Measurements from ENCODE around the gene ARHGAP44. TPM values are rescaled to one million over a fixed set of nuclear protein-coding genes. Genes with fewer than 3 reads are reported as not detected.
"Not testable (repeated sequence)": the region's sequence is repeated elsewhere in the genome, so short reads cannot be mapped to it uniquely, and the experiment has no call there.

The ARHGAP44 gene
- total and polyA plus RNA-seq, 7 donors = 0.59 to 3.4 (median 1.7) TPM

DNA sequence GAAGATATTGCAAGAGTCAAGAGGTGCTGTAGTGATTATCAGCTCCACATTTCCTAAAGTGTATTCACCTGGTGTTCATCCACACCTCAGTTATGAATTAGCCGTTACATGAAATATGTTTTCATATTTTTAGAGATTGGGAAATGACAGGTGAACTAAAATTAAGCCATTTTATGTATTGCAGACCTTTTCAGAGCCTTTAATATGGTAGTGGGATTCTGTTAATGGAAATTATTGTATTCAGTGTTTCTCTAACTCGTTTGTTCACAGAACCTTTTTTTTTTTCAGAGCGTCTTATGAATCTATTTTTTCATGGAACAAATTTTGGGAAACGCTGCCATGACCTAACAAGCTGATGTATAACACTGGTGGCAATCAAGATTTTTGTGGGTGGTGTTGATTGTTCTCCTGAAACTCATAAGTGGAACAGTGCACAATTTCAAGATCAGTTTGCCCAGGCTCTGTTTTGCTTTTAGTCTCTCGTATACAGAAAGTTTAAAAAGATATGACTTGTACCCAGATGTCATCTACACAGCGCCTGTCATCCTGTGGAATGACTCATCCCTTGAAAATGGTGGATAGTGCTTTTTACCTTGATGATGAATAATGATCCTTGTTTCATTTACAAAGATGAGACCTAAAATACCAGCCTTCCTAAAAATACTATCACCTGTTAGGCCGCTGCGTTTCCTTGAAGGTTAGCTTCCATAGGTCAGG is 88.8 kb downstream of the ARHGAP44 start:
- no peak for DNase-seq
- H3K9me3 ChIP-seq = no peaks in the 10 kb centered on the region
- H3K27ac ChIP-seq = no peak overlapping the region
- H3K4me1 ChIP-seq = no peaks in the 10 kb centered on the region
- no peaks in the 10 kb centered on the region for H3K27me3 ChIP-seq (ENCODE audit: insufficient read depth in 3 of 3, low read length in 2 of 3)
- TF ChIP-seq, protein P1, sequence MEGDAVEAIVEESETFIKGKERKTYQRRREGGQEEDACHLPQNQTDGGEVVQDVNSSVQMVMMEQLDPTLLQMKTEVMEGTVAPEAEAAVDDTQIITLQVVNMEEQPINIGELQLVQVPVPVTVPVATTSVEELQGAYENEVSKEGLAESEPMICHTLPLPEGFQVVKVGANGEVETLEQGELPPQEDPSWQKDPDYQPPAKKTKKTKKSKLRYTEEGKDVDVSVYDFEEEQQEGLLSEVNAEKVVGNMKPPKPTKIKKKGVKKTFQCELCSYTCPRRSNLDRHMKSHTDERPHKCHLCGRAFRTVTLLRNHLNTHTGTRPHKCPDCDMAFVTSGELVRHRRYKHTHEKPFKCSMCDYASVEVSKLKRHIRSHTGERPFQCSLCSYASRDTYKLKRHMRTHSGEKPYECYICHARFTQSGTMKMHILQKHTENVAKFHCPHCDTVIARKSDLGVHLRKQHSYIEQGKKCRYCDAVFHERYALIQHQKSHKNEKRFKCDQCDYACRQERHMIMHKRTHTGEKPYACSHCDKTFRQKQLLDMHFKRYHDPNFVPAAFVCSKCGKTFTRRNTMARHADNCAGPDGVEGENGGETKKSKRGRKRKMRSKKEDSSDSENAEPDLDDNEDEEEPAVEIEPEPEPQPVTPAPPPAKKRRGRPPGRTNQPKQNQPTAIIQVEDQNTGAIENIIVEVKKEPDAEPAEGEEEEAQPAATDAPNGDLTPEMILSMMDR (IDR thresholded peaks at IDR 0.05) = no peak
- H3K36me3 ChIP-seq (ENCODE audit: insufficient read depth in 1 of 2, low read depth in 1 of 2) = no peaks in the 10 kb centered on the region
- H3K4me3 ChIP-seq = no peak overlapping the region
- 74 to 78% (median 78%) methylated on average over 8 of the region's 8 CpGs for WGBS, 3 donors
- intact Hi-C loops (cut with DNase I) = no loop called here
- no peak for ATAC-seq

DNA sequence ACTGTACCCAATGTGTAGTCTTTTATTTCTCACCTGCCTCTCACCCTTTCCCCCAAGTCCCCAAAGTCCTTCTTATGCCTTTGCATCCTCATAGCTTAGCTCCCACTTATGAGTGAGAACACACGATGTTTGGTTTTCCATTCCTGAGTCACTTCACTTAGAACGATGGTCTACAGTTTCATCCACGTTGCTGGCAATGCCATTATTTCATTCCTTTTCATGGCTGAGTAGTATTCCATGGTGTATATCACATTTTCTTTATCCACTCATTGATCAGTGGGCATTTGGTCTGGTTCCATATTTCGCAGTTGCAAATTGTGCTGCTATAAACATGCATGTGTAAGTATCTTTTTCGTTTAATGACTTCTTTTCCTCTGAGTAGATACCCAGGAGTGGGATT is 89.8 kb downstream of the ARHGAP44 start:
- H3K36me3 ChIP-seq (ENCODE audit: insufficient read depth in 1 of 2, low read depth in 1 of 2); DNase-seq; H3K27me3 ChIP-seq (ENCODE audit: insufficient read depth in 3 of 3, low read length in 2 of 3); H3K9me3 ChIP-seq; ATAC-seq; intact Hi-C loops (cut with DNase I); H3K4me1 ChIP-seq; H3K4me3 ChIP-seq; H3K27ac ChIP-seq: not testable (repeated sequence)
- 85 to 93% (median 89%) methylated on average over 5 of the region's 5 CpGs for WGBS, 3 donors

DNA sequence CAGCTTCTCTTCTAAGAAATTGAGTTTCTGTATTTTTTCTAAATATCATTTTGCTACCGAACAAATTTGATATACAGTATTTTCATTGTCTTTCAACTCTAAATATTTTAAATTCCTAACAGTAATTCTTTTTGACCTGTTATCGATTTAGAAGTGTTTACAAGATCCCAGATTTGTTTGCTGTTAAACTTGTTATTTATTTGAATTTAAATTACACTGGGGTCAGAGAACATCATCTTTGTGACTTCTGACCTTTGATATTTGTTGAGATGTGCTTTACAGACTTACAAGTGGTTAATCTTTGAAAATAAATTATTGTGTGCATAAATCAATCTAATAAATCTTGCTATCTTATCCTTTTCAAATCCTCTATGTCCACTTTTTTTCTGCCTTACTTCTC is 94.2 kb downstream of the ARHGAP44 start:
- H3K27ac ChIP-seq = no peak overlapping the region
- WGBS, 3 donors = 66 to 79% (median 74%) methylated on average over 2 of the region's 2 CpGs
- TF ChIP-seq, protein P1 (IDR thresholded peaks at IDR 0.05) = no peak

DNA sequence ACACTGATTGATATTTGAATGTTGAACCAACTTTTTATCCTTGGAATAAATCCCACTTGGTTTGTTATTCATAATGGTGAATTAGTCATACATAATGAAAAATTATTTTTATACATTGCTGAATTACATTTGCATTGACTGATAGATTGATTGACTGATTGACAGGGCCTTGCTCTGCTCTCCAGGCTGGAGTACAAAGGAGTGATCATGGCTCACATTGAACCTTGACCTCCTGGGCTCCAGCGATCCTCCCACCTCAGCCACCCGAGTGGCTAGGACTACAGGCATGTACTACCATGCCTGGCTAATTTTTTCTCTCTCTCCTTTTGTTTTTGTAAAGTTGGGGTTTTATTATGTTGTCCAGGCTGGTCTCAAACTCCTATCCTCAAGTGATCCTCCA is 97.8 kb downstream of the ARHGAP44 start:
- H3K4me1 ChIP-seq = no peaks in the 10 kb centered on the region
- TF ChIP-seq, protein P1 (IDR thresholded peaks at IDR 0.05) = no peak
- H3K27me3 ChIP-seq (ENCODE audit: insufficient read depth in 3 of 3, low read length in 2 of 3) = no peaks in the 10 kb centered on the region
- WGBS, 3 donors = 72 to 89% (median 85%) methylated on average over 2 of the region's 2 CpGs
- peaks cover 9% of the 10 kb centered on the region for H3K9me3 ChIP-seq
- intact Hi-C loops (cut with DNase I) = no loop called here
- no peak for DNase-seq
- ATAC-seq = no peak
- no peak overlapping the region for H3K27ac ChIP-seq
- no peak overlapping the region for H3K4me3 ChIP-seq
- H3K36me3 ChIP-seq (ENCODE audit: insufficient read depth in 1 of 2, low read depth in 1 of 2) = no peaks in the 10 kb centered on the region

More for the DNA sequence above, 94.2 kb downstream of the ARHGAP44 start:
- intact Hi-C loops (cut with DNase I) = no loop called here
- Histone ChIP-seq H3K4me1 (no peaks in the 10 kb centered on the region), H3K36me3 (ENCODE audit: insufficient read depth in 1 of 2, low read depth in 1 of 2) (no peaks in the 10 kb centered on the region), H3K4me3 (no peak overlapping the region), H3K27me3 (ENCODE audit: insufficient read depth in 3 of 3, low read length in 2 of 3) (no peaks in the 10 kb centered on the region), H3K9me3 (peaks cover 9% of the 10 kb centered on the region)
- no peak for DNase-seq
- no peak for ATAC-seq

DNA sequence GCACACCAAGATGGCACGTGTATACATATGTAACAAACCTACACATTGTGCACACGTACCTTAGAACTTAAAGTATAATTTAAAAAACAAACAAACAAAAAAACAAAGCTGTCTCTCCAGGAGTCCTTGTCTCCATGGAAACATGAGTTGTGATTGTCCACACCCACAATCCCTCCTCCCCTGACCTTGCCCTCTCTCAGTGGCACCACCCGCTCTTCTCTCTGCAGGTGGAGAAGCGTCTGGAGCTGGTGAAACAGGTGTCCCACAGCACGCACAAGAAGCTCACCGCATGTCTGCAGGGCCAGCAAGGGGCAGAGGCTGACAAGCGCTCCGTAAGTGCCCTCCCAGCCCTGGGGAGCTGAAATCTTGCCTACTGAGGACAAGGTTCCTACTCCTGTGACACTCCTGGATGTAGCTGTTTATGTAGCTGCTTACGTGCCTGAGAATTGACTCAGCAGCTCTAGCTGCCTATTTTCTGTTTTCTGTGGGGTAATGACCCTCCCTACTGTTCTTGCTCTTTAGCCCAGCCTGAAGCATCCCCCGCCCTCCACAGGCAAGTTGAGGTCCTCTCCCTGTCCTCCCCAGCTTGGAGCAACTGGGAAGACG is 107.0 kb downstream of the ARHGAP44 start:
- Histone ChIP-seq H3K4me3 (no peak overlapping the region), H3K27me3 (ENCODE audit: insufficient read depth in 3 of 3, low read length in 2 of 3) (no peaks in the 10 kb centered on the region), H3K9me3 (no peaks in the 10 kb centered on the region), H3K36me3 (ENCODE audit: insufficient read depth in 1 of 2, low read depth in 1 of 2) (no peaks in the 10 kb centered on the region), H3K27ac (no peak overlapping the region), H3K4me1 (no peaks in the 10 kb centered on the region)
- DNase-seq (no peak), ATAC-seq (no peak)
- 82 to 86% (median 83%) methylated on average over 11 of the region's 11 CpGs for WGBS, 3 donors
- intact Hi-C loops (cut with DNase I) = no loop called here
- TF ChIP-seq, protein P1 (IDR thresholded peaks at IDR 0.05) = no peak

Data from psoas muscle (tissue), 8 donors.